MM.1S (cell line): ENCODE measurements around the gene AVP.
"Not testable (repeated sequence)": the region's sequence is repeated elsewhere in the genome, so short reads cannot be mapped to it uniquely, and the experiment has no call there.

Experiments used
- DNase-seq: peaks from one replicate; pipeline ENCODE4 v3.0.0-alpha.2; 2015
- H2AFZ ChIP-seq: fragments of 300-600 bp; sonication (generic); 2 replicates; pipeline ENCODE4 v1.6.0; 2016; ENCODE audit warnings: antibody characterized with exemption, low read length
- H3F3A ChIP-seq: fragments of 300-600 bp; sonication (generic); 2 replicates; pipeline ENCODE4 v1.6.1; 2016; ENCODE audit warnings: mild to moderate bottlenecking, antibody characterized with exemption, low read length, moderate library complexity, mixed read lengths; ENCODE audit not compliant: insufficient read depth
- H3K27ac ChIP-seq: fragments of 300-600 bp; sonication (generic); 2 replicates; pipeline ENCODE4 v1.5.1; 2016; ENCODE audit warnings: mild to moderate bottlenecking, low read length
- H3K27me3 ChIP-seq: fragments of 300-600 bp; sonication (generic); replicated peaks from 2 replicates; pipeline ENCODE4 v1.6.0; 2016; ENCODE audit warnings: low read length; ENCODE audit not compliant: insufficient read depth
- H3K36me3 ChIP-seq: fragments of 300-600 bp; sonication (generic); replicated peaks from 2 replicates; pipeline ENCODE4 v1.6.1; 2016; ENCODE audit warnings: mild to moderate bottlenecking, low read length, mixed read lengths; ENCODE audit not compliant: insufficient read depth
- H3K4me1 ChIP-seq: fragments of 300-600 bp; sonication (generic); 2 replicates; pipeline ENCODE4 v1.6.1; 2016; ENCODE audit warnings: low read length, mixed read lengths
- H3K4me2 ChIP-seq: fragments of 300-600 bp; sonication (generic); 2 replicates; pipeline ENCODE4 v1.6.0; 2016; ENCODE audit warnings: low read depth, low read length
- H3K4me3 ChIP-seq: fragments of 300-600 bp; sonication (generic); 2 replicates; pipeline ENCODE4 v1.5.1; 2016; ENCODE audit warnings: low read length, mixed read lengths
- H3K79me2 ChIP-seq: fragments of 300-600 bp; sonication (generic); 2 replicates; pipeline ENCODE4 v1.6.1; 2016; ENCODE audit warnings: mixed run types, low read length, mixed read lengths
- H3K9ac ChIP-seq: fragments of 300-600 bp; sonication (generic); 2 replicates; pipeline ENCODE4 v1.6.1; 2016; ENCODE audit warnings: low read length, mixed read lengths
- H3K9me2 ChIP-seq: fragments of 300-600 bp; sonication (generic); replicated peaks from 2 replicates; pipeline ENCODE4 v1.6.1; 2016; ENCODE audit warnings: mild to moderate bottlenecking, low read length, mixed read lengths; ENCODE audit not compliant: insufficient read depth
- H3K9me3 ChIP-seq: fragments of 300-600 bp; sonication (generic); replicated peaks from 2 replicates; pipeline ENCODE4 v1.6.1; 2016; ENCODE audit warnings: mild to moderate bottlenecking, low read length, mixed read lengths; ENCODE audit not compliant: insufficient read depth
- H4K20me1 ChIP-seq: fragments of 300-600 bp; sonication (generic); 2 replicates; pipeline ENCODE4 v1.6.1; 2016; ENCODE audit warnings: mild to moderate bottlenecking, low read length, moderate library complexity, mixed read lengths; ENCODE audit not compliant: insufficient read depth
- CTCF ChIP-seq: fragments of 300-600 bp; sonication (generic); IDR thresholded peaks from 2 replicates; pipeline ENCODE4 v1.5.1; 2016; ENCODE audit warnings: antibody characterized with exemption, low read length, mixed read lengths
- EZH2 ChIP-seq: fragments of 300-600 bp; sonication (generic); optimal IDR thresholded peaks from 2 replicates; pipeline ENCODE3; 2017; ENCODE audit warnings: low read depth, mild to moderate bottlenecking, antibody characterized with exemption, low read length, mixed read lengths
- EZH2phosphoT487 ChIP-seq: fragments of 300-600 bp; sonication (generic); IDR thresholded peaks from 2 replicates; pipeline ENCODE4 v1.6.1; 2018; ENCODE audit warnings: antibody characterized with exemption, low read length

The AVP gene

GRCh38 chr20:3126527-3126859 lies 42.0 kb upstream of the AVP start:
- H3K27me3 ChIP-seq = no peaks in the 10 kb centered on the region
- no peak overlapping the region for H3K4me3 ChIP-seq
- no peaks in the 10 kb centered on the region for H3K4me1 ChIP-seq
- H2AFZ ChIP-seq = no peak overlapping the region
- H3K27ac ChIP-seq = no peak overlapping the region
- no peak for DNase-seq
- no peak for TF ChIP-seq EZH2phosphoT487
- TF ChIP-seq CTCF = no peak
- no peak for TF ChIP-seq EZH2
- H3K9me2 ChIP-seq = no peaks in the 10 kb centered on the region
- H3K4me2 ChIP-seq = no peak overlapping the region
- H3F3A ChIP-seq = no peaks in the 10 kb centered on the region
- no peaks in the 10 kb centered on the region for H3K9me3 ChIP-seq
- 0 out of 2 replicates have a peak, but pooled peaks cover 4% of the 10 kb centered on the region for H3K36me3 ChIP-seq
- no peak overlapping the region for H3K9ac ChIP-seq
- no peaks in the 10 kb centered on the region for H4K20me1 ChIP-seq
- 0 out of 2 replicates have a peak, but pooled peaks cover 5% of the 10 kb centered on the region for H3K79me2 ChIP-seq

GRCh38 chr20:3125776-3126526 lies 41.4 kb upstream of the AVP start:
- not testable (repeated sequence) for H3K4me3 ChIP-seq, DNase-seq

GRCh38 chr20:3124773-3125560 lies 40.4 kb upstream of the AVP start:
- not testable (repeated sequence) for H3K27ac ChIP-seq, H3F3A ChIP-seq, H3K4me1 ChIP-seq, H3K9me2 ChIP-seq, H3K36me3 ChIP-seq, H3K79me2 ChIP-seq, H3K9me3 ChIP-seq, H3K9ac ChIP-seq, H3K4me3 ChIP-seq, H2AFZ ChIP-seq, H4K20me1 ChIP-seq, H3K4me2 ChIP-seq, H3K27me3 ChIP-seq, DNase-seq

More at GRCh38 chr20:3125776-3126526, 41.4 kb upstream of the AVP start:
- not testable (repeated sequence) for H3K27ac ChIP-seq, H3K9ac ChIP-seq, H3K4me2 ChIP-seq, H3F3A ChIP-seq, H3K79me2 ChIP-seq, H3K9me3 ChIP-seq, H3K4me1 ChIP-seq, H2AFZ ChIP-seq, H3K9me2 ChIP-seq, H4K20me1 ChIP-seq, H3K27me3 ChIP-seq, H3K36me3 ChIP-seq

GRCh38 chr20:3124163-3124562 lies 39.6 kb upstream of the AVP start:
- not testable (repeated sequence) for H3K79me2 ChIP-seq, H3K4me1 ChIP-seq, H3K9me2 ChIP-seq, H3K27ac ChIP-seq, H3F3A ChIP-seq, H4K20me1 ChIP-seq, H3K27me3 ChIP-seq, H3K4me2 ChIP-seq, DNase-seq, H2AFZ ChIP-seq, H3K36me3 ChIP-seq, H3K9ac ChIP-seq, H3K4me3 ChIP-seq, H3K9me3 ChIP-seq
